ENCODE measurements around the gene ARMC3.

Gene ARMC3

GRCh38 chr10:22993314-22993713 lies 65.5 kb downstream of the ARMC3 start:
- DNase-seq, result no peak

- no peak for DNase-seq
Observed at GRCh38 chr10:22997096-22997495, 69.2 kb downstream of the ARMC3 start.

- no peak for DNase-seq
Observed at GRCh38 chr10:22998091-22998490, 70.2 kb downstream of the ARMC3 start.

DNA sequence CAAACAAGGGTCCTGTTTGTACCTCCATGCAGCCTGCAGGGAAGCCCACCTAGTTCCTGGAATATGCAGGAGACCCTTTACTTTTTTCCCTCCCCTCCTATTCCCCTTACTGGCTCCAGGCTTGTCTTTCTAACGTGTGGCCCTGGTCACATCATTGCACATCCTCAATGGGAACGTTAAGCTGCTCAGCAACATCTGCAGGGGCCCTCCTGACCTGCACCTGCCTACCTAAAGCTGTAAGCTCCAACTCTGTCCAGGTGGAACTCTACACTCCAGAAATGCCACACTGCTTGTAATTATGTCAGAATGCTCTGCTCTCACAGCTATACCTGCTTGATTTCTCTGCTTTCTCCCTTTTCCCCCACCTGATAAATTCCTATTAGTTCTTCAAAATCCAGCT lies 72.1 kb downstream of the ARMC3 start:
- DNase-seq, result no peak

DNA sequence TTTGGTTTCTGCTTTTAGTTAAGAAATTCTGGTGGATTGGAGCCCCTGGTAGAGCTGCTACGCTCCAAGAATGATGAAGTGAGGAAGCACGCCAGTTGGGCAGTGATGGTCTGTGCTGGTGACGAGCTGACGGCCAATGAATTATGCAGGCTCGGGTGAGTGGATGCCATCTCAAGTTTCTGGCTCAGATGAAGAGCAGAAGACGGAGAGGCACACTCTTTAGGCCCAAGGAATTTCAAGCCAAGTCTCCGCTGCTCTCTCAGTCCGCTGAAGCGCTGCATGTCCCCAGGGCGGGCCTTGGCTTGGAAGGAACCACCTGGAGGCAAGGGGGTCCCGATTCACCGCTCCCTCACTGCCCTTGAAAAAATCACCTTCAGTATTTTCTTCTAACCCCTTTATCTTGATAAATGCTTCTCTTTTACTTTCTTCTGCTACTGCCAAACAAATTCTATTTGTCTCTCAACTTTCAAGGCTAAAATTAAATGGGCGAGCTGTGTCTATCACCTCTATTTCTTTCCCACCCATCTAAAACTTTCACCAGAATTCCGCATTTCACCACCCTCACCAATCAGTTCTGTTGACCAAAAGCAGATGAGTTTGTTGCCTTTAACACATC lies 74.2 kb downstream of the ARMC3 start:
- no peak for DNase-seq

DNA sequence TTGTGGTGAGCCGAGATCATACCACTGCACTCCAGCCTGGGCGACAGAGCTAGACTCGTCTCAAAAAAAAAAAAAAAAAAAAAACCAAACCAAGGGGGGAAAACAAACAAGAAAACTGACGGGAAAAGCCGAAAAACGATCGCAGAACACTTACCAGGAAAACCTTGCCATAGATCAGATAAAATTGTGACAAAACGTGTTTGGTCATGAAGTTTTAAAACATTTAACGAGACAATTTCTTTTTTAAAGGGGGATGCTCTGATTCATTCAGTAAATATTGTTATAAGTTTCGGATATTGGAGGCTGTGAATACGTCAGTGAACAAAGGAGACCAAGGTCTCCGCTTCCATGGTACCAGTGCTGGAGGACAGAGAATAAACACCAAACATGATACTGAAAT lies 77.3 kb downstream of the ARMC3 start:
- no peak for DNase-seq

GRCh38 chr10:23013581-23014335 lies 85.9 kb downstream of the ARMC3 start:
- no peak for DNase-seq

DNA sequence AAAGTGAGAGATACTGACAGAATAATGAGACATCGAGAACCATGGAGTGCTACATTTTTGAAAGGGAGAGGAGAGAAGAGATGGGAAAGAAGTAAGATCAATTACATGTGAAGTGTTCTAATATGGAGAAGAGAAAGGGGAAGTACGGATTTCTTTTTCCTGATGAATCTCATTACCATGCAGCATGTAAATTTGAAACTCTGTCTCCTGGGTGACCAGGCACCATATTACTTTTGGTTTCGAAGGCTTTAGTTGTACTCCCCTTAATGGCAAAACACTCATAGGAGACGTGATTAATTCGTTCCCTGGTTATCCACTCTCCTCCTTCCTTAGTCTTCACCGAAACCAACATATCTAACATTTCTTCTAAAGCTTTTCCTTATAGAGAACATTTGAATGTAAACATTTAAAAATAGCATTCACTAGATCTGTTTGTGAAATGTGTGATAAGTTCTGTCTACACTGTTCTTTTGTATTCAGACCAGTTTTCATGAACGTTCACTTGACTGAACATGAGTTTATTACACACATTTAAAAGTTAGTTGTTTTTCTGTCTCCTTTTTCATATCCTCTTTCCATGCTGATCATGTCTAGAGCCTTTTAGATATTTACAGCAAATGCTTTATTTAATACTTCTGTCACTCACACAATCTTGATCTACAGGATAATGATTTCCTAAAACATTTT lies 87.3 kb downstream of the ARMC3 start:
- DNase-seq, result no peak

DNA sequence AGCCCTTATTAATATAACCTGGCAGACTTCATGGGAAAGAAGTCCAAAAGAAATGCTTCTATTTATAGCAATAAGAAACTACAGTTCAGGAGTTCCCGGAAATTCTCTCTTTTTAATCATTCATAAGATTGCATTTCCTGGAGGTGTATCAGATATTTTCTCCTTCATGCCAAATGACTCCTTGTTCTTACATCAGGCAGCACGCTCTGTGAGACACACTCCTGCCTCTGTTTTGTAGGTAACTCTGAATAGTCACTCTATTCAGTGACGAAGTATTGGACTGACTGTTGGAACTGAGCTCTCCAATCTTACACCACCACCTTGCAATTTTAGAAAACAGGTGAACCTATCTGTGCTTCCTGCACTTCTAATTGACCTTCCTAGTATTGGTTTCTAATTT lies 88.8 kb downstream of the ARMC3 start:
- no peak for DNase-seq

DNA sequence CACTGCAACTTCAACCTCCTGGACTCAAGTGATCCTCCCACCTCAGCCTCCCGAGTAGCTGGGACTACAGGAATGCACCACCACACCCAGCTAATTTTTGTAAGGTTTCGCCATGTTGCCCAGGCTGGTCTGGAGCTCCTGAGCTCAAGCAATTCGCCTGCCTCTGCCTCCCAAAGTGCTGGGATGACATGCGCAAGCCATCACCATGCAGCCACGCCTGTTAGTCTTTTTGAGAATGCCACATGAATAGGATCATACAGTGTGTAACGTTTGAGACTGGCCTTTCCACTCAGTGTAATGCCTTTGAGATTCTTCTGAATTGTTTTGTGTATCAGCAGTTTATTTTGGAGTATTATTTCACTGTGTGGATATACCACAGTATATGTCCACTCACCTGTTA lies 91.8 kb downstream of the ARMC3 start:
- no peak for DNase-seq

GRCh38 chr10:23021430-23021829 lies 93.6 kb downstream of the ARMC3 start:
- no peak for DNase-seq

DNA sequence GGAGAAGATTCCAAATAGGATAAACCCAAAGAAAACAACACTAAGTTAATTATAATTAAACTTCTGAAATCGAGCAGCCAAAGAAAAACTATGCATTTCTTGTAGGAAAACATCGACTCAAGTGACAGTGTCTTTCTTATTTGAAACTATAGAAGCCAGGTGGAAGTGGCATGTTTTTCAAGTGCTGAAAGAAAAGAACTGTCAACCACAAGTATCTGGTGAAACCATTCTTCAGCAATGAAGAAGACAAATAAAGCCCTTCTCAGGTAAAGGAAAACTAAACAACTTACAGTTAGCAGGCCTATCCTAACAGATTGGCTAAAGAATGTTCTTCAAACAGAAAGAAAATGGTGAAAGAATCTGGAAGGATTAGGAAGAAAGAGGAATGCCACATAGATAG lies 96.1 kb downstream of the ARMC3 start:
- DNase-seq, result no peak

GRCh38 chr10:23031318-23031717 lies 103.5 kb downstream of the ARMC3 start:
- DNase-seq, result no peak

GRCh38 chr10:23034790-23035189 lies 106.9 kb downstream of the ARMC3 start:
- DNase-seq, result no peak

DNA sequence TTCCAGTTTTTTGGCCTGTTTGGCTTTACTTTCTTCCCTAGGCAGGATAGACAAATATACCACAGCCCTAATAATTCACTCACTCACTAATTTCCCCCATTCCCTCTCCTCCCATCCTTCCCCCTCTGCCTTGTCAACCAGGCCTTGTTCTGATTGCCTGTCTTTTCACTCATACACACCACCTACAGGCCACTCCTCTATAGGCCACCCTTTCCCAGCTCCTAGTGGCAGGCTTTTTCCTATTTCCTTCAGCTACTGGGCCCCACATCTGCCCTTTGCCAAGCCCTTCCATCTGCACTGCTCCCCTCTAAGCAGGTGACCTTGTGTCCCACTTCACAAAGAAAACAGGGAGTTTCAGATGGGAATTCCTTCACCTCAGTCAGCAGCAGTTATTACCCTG lies 107.7 kb downstream of the ARMC3 start:
- DNase-seq, result no peak

- no peak for DNase-seq
Observed at GRCh38 chr10:23037152-23037551, 109.3 kb downstream of the ARMC3 start.

DNA sequence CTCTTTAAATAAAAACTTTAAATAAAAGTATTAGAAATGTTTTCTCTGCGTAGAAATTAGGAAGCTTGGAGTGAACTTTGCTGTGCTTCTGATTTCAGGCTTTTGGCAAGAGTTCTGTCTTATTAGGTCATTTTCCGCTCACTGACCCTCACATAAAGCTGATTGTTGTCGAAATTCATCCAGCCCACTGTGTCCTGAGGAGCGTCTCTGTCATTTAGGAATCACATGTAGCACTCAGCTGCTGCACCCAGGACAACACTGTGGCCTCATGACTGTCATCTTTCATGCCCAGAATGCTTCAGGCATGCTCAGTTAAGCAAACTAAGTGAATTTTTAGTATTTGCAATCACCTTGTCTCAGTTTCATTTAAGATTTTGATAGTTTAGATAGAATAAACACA lies 109.7 kb downstream of the ARMC3 start:
- DNase-seq, result no peak

- DNase-seq, result no peak
Observed at GRCh38 chr10:23038172-23038571, 110.3 kb downstream of the ARMC3 start.

- no peak for DNase-seq
Observed at GRCh38 chr10:23040002-23040401, 112.1 kb downstream of the ARMC3 start.

DNA sequence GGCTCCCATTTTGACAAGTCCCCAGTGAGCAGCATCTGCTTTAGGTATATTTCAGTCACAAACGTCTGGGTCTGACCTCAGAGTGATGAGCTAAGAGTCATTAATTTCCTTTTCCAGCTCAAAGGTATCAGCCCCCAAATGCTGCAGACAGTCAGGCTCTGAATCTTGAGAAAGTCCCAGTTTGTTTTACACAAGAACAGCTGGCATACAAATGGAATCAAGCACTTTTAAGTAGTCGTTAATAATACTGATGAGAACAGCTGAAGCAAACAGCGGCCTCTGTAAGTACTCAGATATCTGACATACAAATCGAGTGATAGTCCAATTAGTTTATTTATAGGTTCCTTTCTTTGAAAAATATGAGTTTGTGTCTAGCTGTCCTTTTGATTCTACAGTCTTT lies 118.2 kb downstream of the ARMC3 start:
- DNase-seq, result no peak

- DNase-seq, result no peak
Observed at GRCh38 chr10:23047201-23048050, 119.6 kb downstream of the ARMC3 start.

DNA sequence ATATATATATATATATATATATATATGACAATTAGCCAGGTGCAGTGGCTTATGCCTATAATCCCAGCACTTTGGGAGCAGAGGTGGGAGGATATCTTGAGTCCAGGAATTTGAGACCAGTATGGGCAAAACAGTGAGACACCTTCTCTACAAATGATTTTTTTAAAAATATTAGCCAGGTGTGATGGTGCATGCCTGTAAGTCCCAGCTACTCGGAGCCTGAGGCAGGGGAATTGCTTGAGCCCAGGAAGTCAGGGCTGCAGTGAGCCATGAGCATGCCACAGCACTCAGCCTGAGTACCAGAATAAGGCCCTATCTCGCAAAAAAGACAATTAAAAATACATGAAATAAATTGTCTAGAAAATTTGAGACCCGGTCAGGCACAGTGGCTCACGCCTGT lies 120.3 kb downstream of the ARMC3 start:
- DNase-seq, result no peak

GRCh38 chr10:23051278-23051677 lies 123.4 kb downstream of the ARMC3 start:
- no peak for DNase-seq
